Activated T-helper 2 cell treated with anti-CD3 and anti-CD28 coated beads, Interferon-gamma antibody, Interleukin-2, Interleukin-4, amounts not matched to agents 10 μg/mL and 5 μg/mL and 100 μg/mL, durations not matched to agents 14 hours and 24 hours and 36 hours (primary cell): ENCODE measurements around the gene NCKAP5. TPM values are rescaled to one million over a fixed set of nuclear protein-coding genes. Genes with fewer than 3 reads are reported as not detected.

Experiments
- DNase-seq: peaks from one replicate; pipeline ENCODE4 v3.0.0; 2021; ENCODE audit warnings: low spot score
- H3K27ac Mint-ChIP-seq: one replicate; pipeline ENCODE4 v1.8.0; 2021; ENCODE audit warnings: mixed read lengths
- H3K27me3 Mint-ChIP-seq: one replicate; pipeline ENCODE4 v1.8.0; 2021; ENCODE audit warnings: low read depth, mixed read lengths
- H3K36me3 Mint-ChIP-seq: one replicate; pipeline ENCODE4 v1.8.0; 2021; ENCODE audit warnings: low read depth, mixed read lengths
- H3K4me1 Mint-ChIP-seq: one replicate; pipeline ENCODE4 v1.8.0; 2021; ENCODE audit warnings: low read depth, mixed read lengths
- H3K4me3 Mint-ChIP-seq: one replicate; pipeline ENCODE4 v1.8.0; 2021; ENCODE audit warnings: low read depth, mild to moderate bottlenecking, moderate library complexity, mixed read lengths
- H3K9me3 Mint-ChIP-seq: one replicate; pipeline ENCODE4 v1.8.0; 2021; ENCODE audit warnings: mixed read lengths
- intact Hi-C: fragments of 100-400 bp; cut with micrococcal nuclease; formaldehyde crosslinking; loops from one replicate; pipeline ENCODE4 v1.15.1; 2023
- total RNA-seq: library from RNA; stranded (reverse); gene quantifications from 2 replicates; pipeline ENCODE4 v1.2.3, GENCODE V29; 2022

Gene NCKAP5
- total RNA-seq, 1 donor from 2014 or later = not detected

DNA sequence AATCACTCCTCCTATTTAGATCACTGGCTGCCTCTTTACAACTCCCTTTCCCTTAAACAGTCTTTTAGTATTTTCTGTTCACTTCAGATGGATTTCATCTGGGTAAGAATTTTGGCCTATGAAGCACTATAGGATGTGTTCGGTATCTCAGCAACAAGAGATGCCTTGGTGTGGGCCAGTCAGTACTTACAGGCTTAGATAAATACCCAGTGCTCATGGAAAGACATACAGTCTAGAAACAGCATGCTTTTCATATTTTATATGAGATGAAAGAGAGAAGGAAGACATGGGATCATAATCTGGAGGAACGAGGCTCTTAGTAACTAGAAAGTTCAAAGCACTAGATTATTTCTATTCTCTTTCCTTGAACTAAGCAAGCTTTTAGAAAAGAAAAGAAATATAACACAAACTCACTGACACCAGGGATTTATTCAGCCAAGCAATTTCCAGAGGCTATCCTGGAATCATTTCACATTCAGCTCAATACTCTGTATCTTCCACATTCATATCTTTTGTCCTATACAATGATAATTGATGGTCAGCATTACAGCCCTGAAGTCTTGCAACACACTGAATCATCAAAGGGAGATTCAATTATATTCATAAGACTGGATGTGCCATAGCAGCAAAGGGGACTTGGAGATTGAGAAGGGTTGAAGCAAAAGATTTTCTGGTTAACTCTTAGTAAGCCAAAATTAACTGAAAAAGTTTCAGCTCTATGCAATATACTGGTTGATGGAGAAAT is 489.4 kb downstream of the NCKAP5 start:
- DNase-seq = no peak
- Mint-ChIP-seq H3K4me1 (no peaks in the 10 kb centered on the region), H3K27me3 (no peaks in the 10 kb centered on the region), H3K4me3 (no peak overlapping the region), H3K9me3 (no peaks in the 10 kb centered on the region), H3K36me3 (no peaks in the 10 kb centered on the region), H3K27ac (no peak overlapping the region)
- intact Hi-C loops = no loop called here

DNA sequence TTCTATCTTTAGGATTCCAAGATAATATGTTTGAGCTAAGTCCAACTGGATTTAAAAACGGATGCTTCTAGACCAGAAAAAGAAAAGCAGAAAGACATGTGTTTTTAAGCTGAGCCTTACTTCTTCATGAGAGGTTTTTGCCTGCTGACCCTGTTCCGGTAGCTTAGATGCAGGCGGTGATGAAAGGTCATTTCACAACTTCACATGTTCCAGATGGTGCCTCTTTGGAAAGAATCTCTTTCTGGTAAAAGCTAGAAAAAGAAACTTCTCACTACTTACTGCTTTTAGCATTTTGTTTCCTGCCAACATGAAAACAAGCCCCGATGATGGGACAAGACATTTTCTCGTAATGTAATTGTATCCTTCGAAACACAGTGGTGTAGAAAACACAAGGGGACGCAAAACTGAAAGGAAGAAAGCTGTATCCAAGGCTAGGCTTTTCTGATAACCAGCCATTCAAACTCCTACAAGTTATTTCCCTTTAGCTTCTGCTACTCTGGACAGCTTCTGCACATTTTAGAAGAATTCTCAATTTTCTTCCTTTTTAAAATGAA is 490.9 kb downstream of the NCKAP5 start:
- H3K27me3 Mint-ChIP-seq = no peaks in the 10 kb centered on the region
- H3K27ac Mint-ChIP-seq = no peak overlapping the region
- no peaks in the 10 kb centered on the region for H3K4me1 Mint-ChIP-seq
- no peak for DNase-seq
- H3K4me3 Mint-ChIP-seq = no peak overlapping the region
- intact Hi-C loops = no loop called here
- no peaks in the 10 kb centered on the region for H3K9me3 Mint-ChIP-seq
- H3K36me3 Mint-ChIP-seq = no peaks in the 10 kb centered on the region

DNA sequence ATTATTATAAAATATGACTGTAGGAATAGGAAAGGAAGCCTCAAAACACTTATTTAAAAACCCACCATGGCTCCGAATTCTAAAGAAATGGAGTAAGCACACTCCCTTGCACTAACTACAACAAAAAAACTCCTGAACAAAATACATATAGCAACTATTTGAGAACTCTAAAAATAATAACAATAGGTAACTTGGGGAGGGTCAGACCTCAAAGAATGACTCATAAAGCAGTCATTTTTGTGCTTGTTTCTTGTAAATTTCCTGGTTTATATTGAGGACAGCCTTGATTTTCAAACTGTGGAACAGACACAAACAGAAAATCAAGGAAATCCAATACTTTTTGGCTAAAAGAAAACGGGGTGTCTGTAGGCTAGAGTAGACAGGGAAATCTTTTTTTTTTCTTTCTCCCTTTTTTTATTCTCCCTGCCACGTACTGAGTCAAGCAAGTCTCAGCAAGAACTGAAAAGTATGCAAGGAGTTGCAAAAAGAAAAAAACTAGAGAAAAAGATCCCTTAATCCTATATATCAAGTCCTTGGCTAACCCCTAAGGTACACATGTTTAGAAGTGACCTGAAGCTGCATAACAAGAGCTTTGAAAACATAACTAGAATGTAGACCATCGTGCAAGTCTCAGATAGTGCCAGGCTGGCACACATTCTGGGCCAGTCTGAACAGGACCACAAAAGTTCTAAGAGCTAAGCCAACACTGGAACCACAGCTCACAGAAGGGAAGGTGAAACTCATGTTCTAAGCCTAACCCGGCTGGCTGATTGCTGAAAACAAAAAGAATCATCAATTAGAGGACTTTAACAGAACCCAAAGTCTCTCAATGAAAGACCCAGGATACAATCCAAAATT is 495.2 kb downstream of the NCKAP5 start:
- Mint-ChIP-seq H3K36me3 (no peaks in the 10 kb centered on the region), H3K27ac (no peak overlapping the region), H3K4me3 (no peak overlapping the region), H3K9me3 (no peaks in the 10 kb centered on the region), H3K27me3 (no peaks in the 10 kb centered on the region), H3K4me1 (no peaks in the 10 kb centered on the region)
- intact Hi-C loops = no loop called here
- DNase-seq = no peak

DNA sequence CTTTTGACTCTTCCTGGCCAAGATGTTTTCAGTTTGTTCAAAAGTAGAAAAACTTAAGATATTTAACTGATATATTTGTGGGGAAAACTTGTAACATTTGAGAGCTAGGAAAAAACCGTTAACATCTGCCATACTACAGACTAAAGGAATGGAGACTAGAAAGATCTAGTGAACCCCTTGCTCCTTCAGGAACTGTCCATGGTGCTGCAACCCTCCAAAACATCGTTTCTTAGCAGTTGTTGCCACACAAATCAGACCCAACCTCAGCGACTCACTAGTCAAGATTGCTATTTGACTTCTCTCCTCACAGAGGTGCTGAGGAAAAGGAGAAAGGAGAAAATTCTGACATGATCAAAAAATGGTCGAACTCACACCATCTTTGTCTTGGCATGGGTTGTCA is 504.5 kb downstream of the NCKAP5 start:
- Mint-ChIP-seq H3K27ac (no peak overlapping the region), H3K9me3 (peaks cover 10% of the 10 kb centered on the region), H3K27me3 (no peaks in the 10 kb centered on the region), H3K4me3 (no peak overlapping the region), H3K36me3 (no peaks in the 10 kb centered on the region), H3K4me1 (no peaks in the 10 kb centered on the region)
- intact Hi-C loops = no loop called here
- no peak for DNase-seq

DNA sequence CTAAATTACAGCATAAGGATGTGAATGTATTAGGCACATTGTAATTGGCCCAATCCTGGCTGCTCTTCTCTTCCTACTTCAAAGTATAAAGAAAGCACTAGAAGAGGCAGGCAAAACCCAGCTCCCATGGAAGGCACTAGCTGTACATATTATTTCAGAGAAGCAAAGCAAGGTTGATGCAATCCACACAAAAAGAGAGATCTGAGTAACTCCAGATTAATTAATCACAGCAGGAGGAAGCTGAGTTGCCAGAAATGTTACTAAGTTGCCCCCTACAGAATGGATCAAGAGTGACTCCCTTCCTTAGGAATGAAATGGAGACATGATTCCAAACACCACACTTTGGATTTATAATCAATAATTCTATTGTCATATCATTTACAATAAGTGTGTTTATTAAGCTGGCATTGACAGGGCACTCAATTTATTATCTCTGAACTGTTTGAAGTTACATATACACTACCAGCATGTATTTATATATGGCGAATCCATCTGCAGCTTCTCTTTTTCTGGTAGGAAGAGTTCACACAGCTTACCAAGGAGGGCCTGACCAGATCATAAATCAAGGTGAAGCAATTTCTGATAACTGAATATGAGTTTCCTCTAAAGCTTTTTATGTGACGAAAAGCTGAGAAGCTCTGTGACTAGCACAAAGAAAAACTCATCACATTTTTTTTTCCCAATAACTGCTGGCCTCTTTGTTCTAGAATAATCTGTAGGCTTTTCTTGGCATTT is 505.2 kb downstream of the NCKAP5 start:
- no peak for DNase-seq
- Mint-ChIP-seq H3K9me3 (peaks cover 10% of the 10 kb centered on the region), H3K4me3 (no peak overlapping the region), H3K4me1 (no peaks in the 10 kb centered on the region), H3K27ac (no peak overlapping the region), H3K36me3 (no peaks in the 10 kb centered on the region), H3K27me3 (no peaks in the 10 kb centered on the region)
- intact Hi-C loops = no loop called here

DNA sequence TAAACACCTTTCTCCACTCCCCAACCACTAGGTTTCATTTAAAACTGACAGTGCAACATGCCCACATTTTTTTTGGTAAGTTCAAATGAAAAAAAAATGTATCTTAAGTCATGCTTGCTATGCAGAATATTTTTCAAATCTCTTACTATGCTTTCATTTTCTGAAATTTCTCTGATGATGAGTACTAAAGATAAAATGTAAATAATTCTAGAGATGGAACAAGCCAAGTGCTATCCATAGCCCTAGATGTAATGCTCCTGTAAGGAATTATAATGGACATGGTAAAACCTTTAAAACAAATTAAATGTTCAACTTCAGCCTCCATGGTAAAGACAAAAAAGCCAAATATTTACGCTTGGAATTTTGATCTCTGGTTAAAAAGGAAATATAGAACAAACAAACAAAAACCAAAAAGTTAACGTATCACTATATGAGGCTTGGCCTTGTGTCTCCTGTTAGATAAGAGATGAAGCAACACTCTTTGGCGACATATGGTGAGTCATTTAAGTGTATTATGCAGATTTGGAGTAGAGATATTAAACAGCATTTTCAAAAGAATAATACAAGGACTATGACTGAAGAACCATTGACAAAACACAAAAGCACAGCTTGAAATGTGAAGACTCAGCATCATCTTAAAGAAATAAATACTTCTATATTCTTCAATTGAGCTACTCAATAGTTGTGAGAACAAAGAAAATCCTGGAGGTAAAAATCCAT is 506.2 kb downstream of the NCKAP5 start:
- H3K27ac Mint-ChIP-seq = no peak overlapping the region
- no peak for DNase-seq
- H3K9me3 Mint-ChIP-seq = peaks cover 10% of the 10 kb centered on the region
- H3K36me3 Mint-ChIP-seq = no peaks in the 10 kb centered on the region
- H3K4me1 Mint-ChIP-seq = no peaks in the 10 kb centered on the region
- no peak overlapping the region for H3K4me3 Mint-ChIP-seq
- intact Hi-C loops = no loop called here
- no peaks in the 10 kb centered on the region for H3K27me3 Mint-ChIP-seq

DNA sequence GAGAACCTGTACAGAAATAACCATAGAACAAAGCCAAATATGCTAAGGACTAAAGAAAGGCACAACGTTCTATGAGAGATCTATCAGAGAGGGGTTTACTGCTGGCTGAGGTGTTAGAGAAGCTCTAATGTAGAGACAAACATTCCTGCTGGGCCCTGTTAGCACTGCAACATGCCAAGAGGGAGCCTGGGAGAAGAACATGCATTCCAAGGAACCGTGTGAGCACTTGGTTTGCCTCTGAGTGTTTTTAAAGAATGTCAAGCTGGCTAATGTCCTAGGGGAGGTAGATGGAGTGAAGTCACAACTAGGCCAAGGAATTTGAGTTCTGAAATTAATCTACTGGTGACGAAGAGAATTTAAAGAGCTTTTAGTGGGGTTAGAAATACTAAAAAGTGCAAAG is 514.0 kb downstream of the NCKAP5 start:
- H3K9me3 Mint-ChIP-seq = peaks cover 7% of the 10 kb centered on the region

DNA sequence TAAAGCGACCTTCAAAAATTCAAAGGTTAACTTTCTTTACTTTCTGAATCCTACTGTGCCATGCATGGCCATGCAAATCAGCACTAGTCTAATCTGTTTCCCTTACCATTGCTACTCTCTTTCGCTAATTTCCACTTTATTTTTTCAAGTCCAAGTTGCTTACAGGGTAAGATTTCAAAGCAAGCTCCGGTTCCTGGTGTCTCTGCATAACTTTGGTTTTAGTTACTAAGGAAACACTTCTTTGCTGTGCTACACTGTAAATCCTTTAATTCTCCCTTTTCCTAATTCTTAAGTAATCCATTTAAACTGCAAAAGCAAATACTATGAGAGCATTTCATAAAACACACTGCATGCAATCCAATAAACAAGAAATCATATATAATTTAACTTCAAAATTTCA is 514.7 kb downstream of the NCKAP5 start:
- Mint-ChIP-seq H3K27ac (no peak overlapping the region), H3K36me3 (no peaks in the 10 kb centered on the region), H3K4me3 (no peak overlapping the region), H3K9me3 (peaks cover 7% of the 10 kb centered on the region), H3K4me1 (no peaks in the 10 kb centered on the region), H3K27me3 (no peaks in the 10 kb centered on the region)
- DNase-seq = no peak
- intact Hi-C loops = no loop called here

More for the DNA sequence above, 514.0 kb downstream of the NCKAP5 start:
- no peaks in the 10 kb centered on the region for H3K27me3 Mint-ChIP-seq
- H3K36me3 Mint-ChIP-seq = no peaks in the 10 kb centered on the region
- no peaks in the 10 kb centered on the region for H3K4me1 Mint-ChIP-seq
- H3K4me3 Mint-ChIP-seq = no peak overlapping the region
- no peak overlapping the region for H3K27ac Mint-ChIP-seq
- DNase-seq = no peak
- intact Hi-C loops = no loop called here

DNA sequence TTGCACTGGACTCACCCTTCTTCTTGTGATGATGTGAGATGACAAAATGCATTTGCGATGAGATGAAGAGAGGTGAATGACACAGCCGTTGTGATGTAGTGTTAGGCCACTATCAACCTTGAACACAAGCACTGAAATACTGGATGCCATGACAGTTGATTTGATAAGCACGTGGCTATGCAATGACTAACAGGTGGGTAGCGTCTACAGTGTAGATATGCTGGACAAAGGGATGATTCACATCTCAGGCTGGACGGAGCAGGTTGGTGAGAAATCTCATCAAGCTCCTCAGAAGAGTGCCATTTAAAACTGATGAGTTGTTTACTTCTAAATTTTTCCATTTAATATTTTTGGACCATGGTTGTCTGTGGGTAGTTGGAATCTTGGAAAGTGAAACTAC is 522.5 kb downstream of the NCKAP5 start:
- Mint-ChIP-seq H3K36me3 (no peaks in the 10 kb centered on the region), H3K9me3 (peaks cover 7% of the 10 kb centered on the region)
- no peak for DNase-seq

DNA sequence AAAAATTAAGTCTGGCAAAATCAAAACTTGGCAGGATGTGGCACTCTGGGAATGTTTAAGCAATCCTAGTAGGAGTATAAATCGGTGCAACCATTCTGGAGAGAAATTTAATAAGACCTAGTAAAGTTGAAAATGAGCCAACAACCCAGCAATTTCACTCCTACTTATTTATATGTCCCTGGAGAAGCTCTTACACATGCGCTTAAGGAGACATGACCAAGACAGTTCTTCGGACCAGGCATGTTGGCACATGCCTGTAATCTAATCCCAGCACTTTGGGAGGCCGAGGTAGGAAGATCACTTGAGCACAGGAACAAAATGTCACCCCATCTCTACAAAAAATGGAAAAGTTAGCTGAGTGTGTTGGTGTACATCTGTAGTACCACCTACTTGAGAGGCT is 523.7 kb downstream of the NCKAP5 start:
- Mint-ChIP-seq H3K9me3 (no peaks in the 10 kb centered on the region), H3K27me3 (no peaks in the 10 kb centered on the region), H3K27ac (no peak overlapping the region), H3K4me3 (no peak overlapping the region), H3K4me1 (no peaks in the 10 kb centered on the region), H3K36me3 (no peaks in the 10 kb centered on the region)
- DNase-seq = no peak
- intact Hi-C loops = no loop called here

More for the DNA sequence above, 522.5 kb downstream of the NCKAP5 start:
- intact Hi-C loops = no loop called here
- H3K4me3 Mint-ChIP-seq = no peak overlapping the region
- no peaks in the 10 kb centered on the region for H3K27me3 Mint-ChIP-seq
- H3K27ac Mint-ChIP-seq = no peak overlapping the region
- no peaks in the 10 kb centered on the region for H3K4me1 Mint-ChIP-seq

DNA sequence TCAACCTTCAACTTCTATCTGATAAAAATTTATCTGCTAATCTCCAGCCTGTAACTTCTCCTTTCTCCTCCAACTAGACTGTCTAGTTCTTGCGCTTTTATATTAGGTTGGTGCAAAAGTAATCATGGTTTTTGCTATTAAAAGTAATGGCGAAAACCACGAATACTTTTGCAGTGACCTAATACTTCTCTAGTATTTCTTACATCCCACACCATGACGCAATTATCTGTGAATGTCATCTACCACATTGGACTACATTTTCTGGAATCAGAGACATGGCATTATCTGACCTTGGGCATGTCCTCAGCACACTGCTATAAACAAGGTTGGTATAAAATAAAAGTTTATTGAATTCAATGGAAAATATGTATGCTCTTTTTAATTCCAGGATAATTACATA is 528.1 kb downstream of the NCKAP5 start:
- intact Hi-C loops = no loop called here
- DNase-seq = no peak
- H3K36me3 Mint-ChIP-seq = no peaks in the 10 kb centered on the region
- peaks cover 18% of the 10 kb centered on the region for H3K9me3 Mint-ChIP-seq
- H3K4me3 Mint-ChIP-seq = no peak overlapping the region
- no peaks in the 10 kb centered on the region for H3K27me3 Mint-ChIP-seq
- no peaks in the 10 kb centered on the region for H3K4me1 Mint-ChIP-seq
- no peak overlapping the region for H3K27ac Mint-ChIP-seq

DNA sequence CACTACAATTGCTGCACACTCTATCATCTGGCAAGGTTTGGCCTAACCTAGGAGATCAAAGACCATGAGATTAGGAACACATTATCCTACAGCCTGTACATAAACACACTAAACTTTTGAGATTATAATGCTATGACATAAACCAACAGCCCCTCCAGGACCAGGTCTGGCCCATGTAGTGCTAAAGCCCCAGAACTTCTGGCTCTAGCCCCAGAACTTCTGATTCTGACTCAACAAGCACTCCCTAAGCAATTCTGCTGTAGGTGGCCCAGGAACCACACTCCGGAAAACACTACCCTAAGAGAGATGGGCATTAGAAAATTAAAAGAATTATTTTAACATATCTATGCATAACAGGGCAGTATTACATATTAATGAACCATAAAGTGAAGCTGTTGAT is 528.7 kb downstream of the NCKAP5 start:
- H3K36me3 Mint-ChIP-seq = no peaks in the 10 kb centered on the region
- DNase-seq = no peak
- H3K27me3 Mint-ChIP-seq = no peaks in the 10 kb centered on the region
- peaks cover 23% of the 10 kb centered on the region for H3K9me3 Mint-ChIP-seq
- H3K27ac Mint-ChIP-seq = no peak overlapping the region
- no peak overlapping the region for H3K4me3 Mint-ChIP-seq
- intact Hi-C loops = no loop called here
- H3K4me1 Mint-ChIP-seq = no peaks in the 10 kb centered on the region
